Fibroblast of lung (primary cell): ENCODE results near the gene TUBD1.

Experiments
- CTCF ChIP-seq, 2 donors: IDR thresholded peaks in 1 of 2; conservative IDR thresholded peaks in 1 of 2; 1 replicate in 1 of 2; 2 replicates in 1 of 2; pipeline ENCODE4 v1.5.1; 2011 to 2012; ENCODE audit warnings: low read length in 2 of 2, control low read depth in 1 of 2, inconsistent platforms in 1 of 2, low read depth in 1 of 2, mild to moderate bottlenecking in 1 of 2
- EZH2 ChIP-seq: IDR thresholded peaks from 2 replicates; pipeline ENCODE4 v1.5.1; 2012; ENCODE audit warnings: low read length, control low read depth, mild to moderate bottlenecking; ENCODE audit errors: missing control alignments

GRCh38 chr17:59811209-59811608 lies 81.5 kb downstream of the TUBD1 start:
- TF ChIP-seq CTCF (conservative IDR thresholded peaks at IDR 0.05 in 1 of 2, IDR thresholded peaks at IDR 0.05 in 1 of 2; ENCODE audit: low read depth in 1 of 2, low read length in 2 of 2) (no peak), EZH2 (no peak)
